ENCODE data around the gene TIMP2.
"Not testable (repeated sequence)": the region's sequence is repeated elsewhere in the genome, so short reads cannot be mapped to it uniquely, and the experiment has no call there.

The TIMP2 gene

GRCh38 chr17:78886954-78887353 lies 38.2 kb downstream of the TIMP2 start:
- DNase-seq, result no peak

- DNase-seq, result no peak
These were observed 39.2 kb downstream of the TIMP2 start for GRCh38 chr17:78885956-78886355.

- no peak for DNase-seq
These were observed 40.1 kb downstream of the TIMP2 start for GRCh38 chr17:78884876-78885667.

GRCh38 chr17:78884148-78884825 lies 40.9 kb downstream of the TIMP2 start:
- no peak for DNase-seq

GRCh38 chr17:78883533-78884131 lies 41.6 kb downstream of the TIMP2 start:
- DNase-seq, result peak; percentile 97

GRCh38 chr17:78883089-78883532 lies 42.1 kb downstream of the TIMP2 start:
- DNase-seq, result peak; percentile 94

GRCh38 chr17:78882540-78883088 lies 42.6 kb downstream of the TIMP2 start:
- no peak for DNase-seq

GRCh38 chr17:78879635-78880186 lies 45.5 kb downstream of the TIMP2 start:
- DNase-seq, result peak; percentile 95

GRCh38 chr17:78878871-78879527 lies 46.2 kb downstream of the TIMP2 start:
- no peak for DNase-seq

GRCh38 chr17:78878261-78878660 lies 46.9 kb downstream of the TIMP2 start:
- DNase-seq, result no peak

- not testable (repeated sequence) for DNase-seq
These were observed 48.2 kb downstream of the TIMP2 start for GRCh38 chr17:78876954-78877517.

GRCh38 chr17:78876094-78876597 lies 49.0 kb downstream of the TIMP2 start:
- no peak for DNase-seq

GRCh38 chr17:78875363-78876093 lies 49.7 kb downstream of the TIMP2 start:
- peak; percentile 37 for DNase-seq

- no peak for DNase-seq
These were observed 51.5 kb downstream of the TIMP2 start for GRCh38 chr17:78873519-78874340.

GRCh38 chr17:78872486-78872885 lies 52.7 kb downstream of the TIMP2 start:
- no peak for DNase-seq

- DNase-seq, result no peak
These were observed 54.6 kb downstream of the TIMP2 start for GRCh38 chr17:78870621-78871020.

- peak; percentile 78 for DNase-seq
These were observed 56.8 kb downstream of the TIMP2 start for GRCh38 chr17:78868391-78868790.

- not testable (repeated sequence) for DNase-seq
These were observed 58.1 kb downstream of the TIMP2 start for GRCh38 chr17:78867046-78867445.

GRCh38 chr17:78865682-78866390 lies 59.4 kb downstream of the TIMP2 start:
- DNase-seq, result peak; percentile 74
